HG03097 (cell line): ENCODE data around the gene NLRC3.

Source experiments
- ATAC-seq: cut with Tn5 transposase; IDR thresholded peaks from one replicate; pipeline ENCODE4 v1.9.1; 2021; ENCODE audit not compliant: unreplicated experiment, low FRiP score

The NLRC3 gene

DNA sequence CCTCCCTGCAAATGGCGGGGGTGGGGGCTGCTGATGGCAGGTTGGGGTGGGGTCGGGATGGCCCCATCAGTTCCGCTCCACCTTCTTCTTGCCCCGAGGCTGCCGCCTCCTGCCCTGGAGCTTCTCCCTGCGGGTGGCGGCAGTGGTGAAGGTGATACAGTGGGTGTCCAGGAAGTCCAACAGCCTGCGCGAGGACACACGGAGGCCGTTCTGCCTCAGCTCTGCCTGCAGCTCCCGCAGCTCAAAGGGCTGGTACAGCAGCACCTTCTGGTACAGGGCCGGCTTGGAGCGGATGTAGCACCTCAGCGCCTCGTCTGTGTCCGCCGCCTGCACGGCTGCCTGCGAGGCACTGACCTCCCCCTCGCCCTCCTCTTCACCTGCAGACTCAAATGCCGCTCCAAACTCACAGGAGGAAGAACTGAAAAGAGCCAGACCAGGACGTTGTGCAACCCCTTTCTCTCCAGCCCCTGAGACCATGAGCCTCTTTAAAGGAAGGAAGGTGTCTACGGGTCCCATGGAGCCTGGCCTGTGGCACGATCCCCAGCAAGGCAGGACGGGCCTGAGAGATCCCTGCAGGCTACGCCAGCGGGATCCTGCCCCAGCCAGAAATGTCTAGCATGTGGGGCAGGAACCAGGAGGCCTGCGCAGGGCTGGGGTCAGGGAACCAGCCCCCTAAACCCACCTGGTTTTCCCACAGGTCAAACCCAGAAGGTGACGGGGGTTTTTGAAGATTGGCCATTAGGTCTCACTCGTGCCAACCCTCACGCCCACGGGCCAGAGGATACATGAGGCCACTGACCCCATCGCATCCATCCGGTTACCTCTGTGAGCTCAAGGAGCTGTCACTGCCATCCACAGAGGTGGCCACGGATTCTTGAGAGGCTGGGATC is 5.3 kb upstream of the NLRC3 start:
- ATAC-seq, result no peak

DNA sequence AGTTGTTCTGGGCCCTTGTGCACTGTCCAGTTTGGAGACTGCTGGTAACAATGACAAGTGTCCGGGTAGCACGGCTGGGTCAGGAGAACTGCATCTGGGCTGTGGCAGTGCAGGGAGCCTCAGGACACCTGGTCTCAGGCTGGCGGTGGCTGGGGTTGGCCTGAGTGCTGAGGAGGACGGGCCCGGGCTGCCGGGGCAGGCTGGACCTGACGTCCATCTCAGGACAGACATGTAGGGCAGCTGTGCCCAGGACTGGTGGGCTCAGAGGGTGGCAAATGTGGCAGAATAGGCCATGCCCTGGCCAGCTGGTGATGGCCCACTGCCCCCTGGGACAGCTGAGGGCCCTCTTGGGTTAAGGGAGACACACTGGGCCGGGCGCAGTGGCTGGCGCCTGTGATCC is 4.2 kb upstream of the NLRC3 start:
- no peak for ATAC-seq

DNA sequence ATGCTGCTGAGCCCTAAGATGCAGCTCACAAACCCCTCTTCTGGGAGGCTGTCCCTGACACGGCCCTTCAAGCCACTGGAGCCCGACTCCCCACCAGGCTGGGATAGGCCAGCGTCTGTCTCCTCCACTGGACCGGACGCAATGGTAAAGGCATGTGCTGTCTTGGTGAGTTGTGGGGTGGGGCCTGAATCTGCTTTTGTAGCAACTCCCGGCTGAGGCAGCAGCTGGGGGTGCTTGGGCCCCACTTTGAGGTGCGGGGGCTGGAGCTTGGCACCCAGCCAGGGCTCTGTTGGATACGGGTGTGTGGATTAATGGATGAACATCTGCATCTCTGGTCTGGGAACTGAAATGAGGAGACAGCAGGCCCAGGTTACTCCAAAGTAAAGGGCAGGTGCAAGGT is 3.5 kb upstream of the NLRC3 start:
- ATAC-seq, result no peak

DNA sequence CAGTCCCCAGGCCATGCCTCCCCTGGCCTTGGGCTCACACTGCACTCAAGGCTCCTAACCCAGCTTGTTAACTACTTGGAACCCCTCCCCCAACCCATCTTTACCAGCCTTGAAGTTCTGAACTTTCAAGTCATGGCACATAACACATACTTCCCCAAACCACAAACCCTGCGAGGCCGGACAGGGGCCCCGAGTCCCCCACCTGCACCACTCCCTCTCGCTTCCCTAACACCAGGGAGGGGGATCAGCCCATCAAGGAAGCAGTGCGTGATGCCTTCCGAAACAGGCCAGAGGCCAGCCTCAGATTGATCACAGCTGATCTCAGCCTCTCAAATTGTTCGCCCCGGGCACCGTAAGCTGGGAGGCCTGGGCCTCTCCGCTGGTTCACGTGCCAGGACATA is 3.0 kb upstream of the NLRC3 start:
- ATAC-seq, result no peak

DNA sequence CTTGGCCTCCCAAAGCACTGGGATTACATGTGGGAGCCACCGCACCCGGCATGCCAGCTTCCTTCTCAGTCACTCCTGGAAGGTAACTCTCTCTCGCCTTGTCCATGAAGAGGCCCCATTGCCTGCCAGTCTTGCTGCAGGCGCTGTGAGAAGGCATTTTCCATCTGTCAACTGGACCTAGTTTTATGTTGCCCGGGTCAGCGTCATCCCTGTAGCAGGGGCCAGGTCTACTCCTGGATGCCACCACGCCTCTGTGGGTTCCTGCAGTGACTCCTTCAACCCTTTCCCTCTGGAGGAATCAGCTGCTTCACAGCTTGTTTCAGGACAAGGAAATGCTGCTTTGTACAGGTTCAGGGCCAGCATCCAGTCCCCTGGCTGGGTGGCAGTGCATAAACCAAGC is 2.6 kb upstream of the NLRC3 start:
- no peak for ATAC-seq

DNA sequence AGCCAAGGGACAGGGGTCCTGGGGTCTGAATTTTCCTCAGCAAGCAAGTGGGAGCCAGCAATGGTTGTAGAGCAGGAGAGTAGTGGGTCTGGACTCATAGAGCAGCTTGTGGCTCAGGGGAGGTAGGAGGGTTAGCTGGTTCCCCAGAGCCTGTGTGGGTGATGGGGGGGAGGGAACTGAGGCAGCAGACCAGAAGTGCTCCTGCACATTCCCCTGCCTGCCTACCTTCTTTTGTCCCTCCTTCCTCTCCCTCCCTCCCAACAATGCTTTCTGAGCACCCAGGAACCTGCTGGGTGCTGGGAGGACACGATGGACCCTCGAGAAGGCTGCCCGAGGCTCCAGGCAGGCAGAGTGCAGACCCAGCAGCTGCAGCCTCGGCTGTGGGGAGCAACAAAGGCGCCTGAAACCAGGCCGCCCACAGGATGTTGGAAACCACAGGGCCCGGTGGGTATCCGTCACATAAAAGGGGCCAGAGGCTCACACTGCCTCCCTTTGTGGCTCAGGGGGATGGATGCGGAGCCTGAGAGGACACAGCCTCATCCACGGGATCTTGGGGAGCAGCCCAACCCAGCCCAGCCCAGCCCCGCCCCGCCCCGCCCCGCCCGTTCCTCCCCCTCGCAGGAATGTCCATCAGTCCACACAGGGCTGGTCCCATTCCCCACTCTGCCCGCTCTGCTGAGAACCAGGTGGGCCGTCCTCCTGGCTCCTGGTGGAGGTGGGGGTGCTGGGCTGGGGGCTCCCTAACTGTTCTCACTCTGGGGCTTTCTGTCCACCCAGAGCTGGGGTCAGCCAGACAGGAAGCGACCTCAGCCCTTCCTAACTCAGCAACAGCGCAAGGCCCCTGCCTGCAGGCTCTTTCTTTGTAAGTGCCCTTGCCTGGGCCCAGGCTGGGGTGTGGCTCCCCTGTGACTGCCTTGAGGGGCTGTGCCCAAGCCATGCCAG is 1.7 kb upstream of the NLRC3 start:
- peak; percentile 58 for ATAC-seq

DNA sequence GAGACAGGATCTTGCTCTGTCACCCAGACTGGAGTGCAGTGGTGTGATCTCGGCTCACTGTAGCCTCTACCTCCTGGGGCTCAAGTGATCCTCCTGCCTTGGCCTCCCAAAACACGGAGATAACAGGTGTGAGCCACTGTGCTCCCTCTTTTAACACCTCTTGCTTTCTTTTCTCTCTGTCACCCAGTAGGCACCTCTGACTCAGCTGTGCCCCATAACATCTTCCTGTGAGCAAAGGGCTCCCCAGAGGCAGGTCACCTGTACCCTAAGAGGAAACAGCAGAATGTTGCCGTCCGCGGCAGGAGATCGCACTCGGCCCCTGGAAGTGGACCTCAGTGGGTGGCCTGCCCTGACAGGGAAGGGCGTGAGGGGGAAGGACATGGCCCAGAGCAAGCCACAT is 918 bp upstream of the NLRC3 start:
- ATAC-seq, result no peak

DNA sequence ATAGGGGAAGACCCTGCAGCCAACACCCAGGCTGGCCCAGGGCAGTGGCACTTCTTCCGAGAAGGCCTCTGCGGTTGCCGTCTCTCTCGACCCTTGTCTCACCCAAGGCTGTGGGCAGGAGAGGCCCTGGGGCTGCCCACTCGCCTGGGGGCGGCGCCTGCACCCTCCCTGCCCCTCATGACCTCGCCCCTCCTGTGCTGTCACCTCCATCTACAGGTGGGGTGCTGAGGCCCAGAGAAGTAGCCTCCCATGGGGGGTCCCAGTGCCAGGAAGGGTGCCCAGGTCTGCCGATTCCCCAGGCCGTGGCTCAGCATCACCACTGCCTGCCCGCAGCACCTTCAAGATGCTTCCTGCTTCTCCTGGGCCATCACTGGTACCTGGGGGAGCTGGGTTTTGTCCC is 992 bp downstream of the NLRC3 start:
- ATAC-seq, result no peak

DNA sequence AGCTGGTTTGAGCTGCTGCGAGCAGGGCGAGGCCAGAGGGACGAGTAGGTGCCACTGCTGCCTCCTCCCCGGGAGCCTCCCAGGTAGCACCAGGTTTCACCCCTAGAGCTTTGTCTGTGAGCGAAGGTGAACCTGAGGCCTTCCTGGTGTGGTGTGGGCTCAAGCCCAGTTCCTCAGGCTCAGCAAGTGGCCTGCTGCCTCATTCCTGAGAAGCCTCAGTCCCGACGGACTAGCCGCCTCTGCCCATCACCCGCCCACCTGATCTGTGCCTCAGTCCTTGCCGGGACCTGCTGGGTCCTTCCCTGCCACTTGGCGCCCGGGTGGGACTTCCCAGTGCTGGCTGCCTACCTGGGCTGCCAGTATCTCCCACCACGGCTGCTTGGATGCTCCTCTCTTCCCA is 1.7 kb downstream of the NLRC3 start:
- ATAC-seq, result no peak

DNA sequence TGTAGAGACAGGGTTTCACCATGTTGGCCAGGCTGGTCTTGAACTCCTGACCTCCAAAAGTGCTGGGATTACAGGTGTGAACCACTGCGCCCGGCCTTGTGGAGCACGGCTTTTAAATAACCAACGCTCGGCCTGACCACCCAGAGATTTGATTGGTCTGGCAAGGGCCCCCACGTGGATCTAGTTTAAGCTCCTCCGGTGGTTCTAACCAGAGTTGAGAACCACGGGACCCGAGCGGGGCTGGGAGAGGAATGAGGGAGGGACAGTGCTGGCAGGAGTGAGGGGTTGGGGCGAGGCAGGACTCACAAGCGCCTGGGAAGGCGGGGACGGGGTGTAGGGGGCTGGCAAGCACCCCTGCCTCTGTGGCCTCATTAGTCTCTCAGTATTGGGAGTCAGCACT is 3.0 kb downstream of the NLRC3 start:
- no peak for ATAC-seq

DNA sequence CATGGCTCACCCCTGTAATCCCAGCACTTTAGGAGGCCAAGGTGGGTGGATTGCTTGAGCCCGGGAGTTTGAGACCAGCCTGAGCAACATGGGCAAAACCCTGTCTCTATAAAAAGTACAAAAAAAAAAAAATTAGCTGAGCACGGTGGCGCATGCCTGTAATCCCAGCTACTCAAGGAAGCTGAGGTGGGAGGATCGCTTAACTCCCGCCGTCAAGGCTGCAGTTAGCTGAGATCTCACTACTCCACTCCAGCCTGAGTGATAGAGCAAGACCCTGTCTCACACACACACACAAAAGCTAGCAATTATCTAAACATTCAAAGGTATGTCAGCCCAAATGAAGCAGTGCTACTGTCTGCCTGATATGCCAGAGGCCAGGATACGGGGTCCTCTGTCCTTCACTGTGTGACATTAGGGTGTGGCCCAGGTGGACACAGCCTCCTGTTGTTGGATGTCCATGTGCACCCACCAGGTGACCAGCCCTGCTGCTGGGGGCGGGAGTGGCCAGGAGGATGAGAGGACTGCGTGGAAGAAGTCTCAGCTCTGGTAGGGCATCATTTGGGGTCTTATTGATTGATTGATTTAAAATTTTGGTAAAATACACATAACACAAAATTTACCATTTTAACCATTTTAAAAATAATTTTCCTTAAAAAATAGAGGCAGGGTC is 3.9 kb downstream of the NLRC3 start:
- no peak for ATAC-seq

DNA sequence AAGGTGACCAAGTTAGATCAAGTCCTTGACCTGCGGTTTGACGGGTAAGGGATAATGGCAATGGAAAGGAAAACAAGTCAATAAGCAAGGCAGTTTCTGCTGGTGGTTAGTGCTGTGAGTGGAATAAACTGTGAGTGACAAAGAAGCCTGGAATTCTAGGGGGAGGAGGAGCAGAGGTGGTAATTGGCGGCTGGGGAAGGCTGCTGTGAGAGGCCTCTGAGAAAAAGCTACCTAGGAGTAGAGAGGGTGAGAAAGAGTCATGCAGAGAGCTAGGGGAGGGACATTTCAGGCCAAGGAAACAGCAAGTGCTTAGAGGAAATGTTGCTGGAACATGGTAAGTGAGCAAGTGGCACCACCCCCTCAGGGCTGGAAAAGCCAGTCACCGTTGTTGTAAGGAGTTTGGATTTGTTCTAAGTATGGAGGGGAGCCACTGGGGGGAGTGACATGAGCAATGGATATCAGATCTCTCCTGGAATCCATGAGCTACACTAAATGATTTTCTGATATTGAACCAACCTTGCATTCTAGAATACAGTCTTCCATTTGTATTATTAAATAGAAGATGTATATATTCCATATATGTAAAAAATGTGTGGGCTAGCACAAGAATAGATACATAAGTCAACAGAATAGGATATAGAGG is 6.7 kb downstream of the NLRC3 start:
- no peak for ATAC-seq

DNA sequence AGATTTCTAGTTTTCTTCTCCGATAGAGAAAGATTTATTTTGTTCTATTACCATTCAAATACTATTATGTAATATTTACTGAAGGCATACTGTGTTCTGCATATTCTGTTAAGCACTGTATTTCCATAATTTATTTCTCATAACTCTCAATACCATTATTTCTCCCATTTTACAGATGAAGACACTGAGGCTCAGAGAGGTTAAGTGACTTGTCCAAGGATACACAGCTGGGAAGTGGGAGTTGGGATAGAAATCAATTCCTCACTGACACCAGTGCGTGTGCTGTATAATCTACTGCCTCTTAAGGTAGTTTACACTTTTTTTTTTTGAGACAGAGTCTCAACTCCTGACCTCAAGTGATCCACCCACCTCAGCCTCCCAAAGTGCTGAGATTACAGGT is 7.4 kb downstream of the NLRC3 start:
- no peak for ATAC-seq

DNA sequence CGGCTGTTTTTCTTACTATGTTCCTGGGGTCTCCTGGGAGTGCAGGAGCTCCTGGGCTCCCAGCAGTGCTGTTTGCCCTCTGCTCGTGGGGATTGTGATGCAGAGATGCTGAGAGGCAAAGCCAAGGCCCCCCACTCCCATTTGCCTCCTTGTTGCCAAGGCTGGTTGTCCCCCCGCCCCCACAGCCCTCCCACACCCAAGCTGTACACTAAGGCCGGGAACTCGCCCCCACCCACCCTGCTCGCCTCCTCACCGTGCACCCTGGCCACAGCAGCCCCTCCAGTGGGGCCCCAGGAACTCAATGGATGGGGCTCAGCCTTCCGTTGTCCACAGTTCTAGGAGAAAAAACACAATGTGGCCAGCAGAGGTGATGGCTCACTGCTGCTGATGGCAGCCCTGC is 10.2 kb downstream of the NLRC3 start:
- ATAC-seq, result no peak

DNA sequence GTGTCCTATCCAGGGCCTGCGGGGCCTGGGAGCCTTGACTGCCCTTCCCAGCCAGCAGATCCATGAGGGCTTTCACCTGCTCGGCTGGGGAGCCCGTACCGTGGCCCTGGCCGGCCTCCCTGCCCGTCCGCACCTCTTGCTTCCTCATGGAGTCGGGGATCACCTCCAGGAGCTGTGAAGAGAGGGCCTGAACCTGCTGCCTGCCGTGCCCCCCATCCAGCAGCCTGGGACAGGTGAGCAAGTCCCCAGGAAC is 12.4 kb downstream of the NLRC3 start:
- ATAC-seq, result no peak

DNA sequence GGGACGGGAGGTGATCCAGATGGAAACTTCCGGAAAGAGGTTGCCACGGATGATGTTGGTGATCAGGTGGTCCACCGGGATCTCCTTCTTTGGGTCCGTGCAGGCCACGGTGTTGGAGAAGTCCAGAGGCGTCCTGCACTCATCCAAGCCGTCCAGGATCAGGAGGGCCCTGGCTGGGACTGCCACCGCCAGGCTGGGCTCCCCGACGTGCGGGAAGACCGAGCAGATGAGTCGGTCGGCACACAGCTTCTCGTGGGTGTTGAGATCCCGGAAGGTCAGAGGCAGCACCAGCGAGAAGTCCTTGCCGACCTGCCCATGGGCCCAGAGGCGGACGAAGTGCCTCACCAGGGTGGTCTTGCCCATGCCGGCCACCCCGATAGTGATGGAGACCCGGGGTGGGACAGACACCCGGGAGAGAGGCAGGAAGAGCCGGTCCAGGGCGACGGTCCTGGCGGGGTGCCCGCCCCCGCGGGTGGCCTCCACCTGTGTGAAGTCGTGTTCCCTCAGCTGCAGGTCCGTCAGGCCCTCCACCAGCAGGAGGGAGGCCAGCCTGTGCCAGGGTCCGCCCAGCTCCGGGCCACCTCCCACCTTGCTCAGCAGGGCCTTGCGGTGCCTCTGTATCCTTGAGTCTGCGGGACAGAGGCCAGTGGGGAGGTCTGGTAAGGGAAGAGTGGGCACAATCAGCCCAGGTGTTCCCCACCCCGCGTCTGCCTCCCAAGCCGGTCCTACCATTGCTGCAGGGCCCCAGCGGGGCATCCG is 12.9 kb downstream of the NLRC3 start:
- ATAC-seq, result no peak

DNA sequence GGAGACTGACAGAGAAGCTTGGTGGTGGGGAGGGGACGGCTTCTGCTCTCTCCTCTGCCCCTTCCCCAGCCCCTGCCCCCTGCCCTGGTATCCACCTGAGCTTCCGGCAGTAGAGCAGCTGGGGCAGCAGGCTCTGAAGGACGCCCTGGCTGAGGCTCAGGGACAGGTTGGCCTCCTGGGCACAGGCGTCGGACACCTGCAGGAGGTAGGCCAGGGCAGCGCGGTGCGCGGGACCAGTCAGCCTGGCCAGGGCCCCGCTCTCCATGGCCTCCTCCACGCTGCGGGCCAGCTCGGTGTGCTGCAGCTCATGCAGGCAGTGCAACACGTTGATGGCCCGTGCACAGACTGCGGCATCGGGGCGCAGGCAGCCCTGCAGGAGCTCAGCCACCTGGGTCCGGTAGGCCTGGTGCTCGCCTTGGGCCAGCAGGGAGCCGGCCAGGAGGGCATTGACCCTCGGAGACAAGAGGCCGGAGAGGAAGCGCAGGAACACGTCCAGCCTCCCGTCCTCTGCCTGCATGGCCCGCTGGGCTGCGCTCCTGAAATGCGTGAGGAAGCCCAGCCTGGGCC is 14.2 kb downstream of the NLRC3 start:
- ATAC-seq, result no peak

DNA sequence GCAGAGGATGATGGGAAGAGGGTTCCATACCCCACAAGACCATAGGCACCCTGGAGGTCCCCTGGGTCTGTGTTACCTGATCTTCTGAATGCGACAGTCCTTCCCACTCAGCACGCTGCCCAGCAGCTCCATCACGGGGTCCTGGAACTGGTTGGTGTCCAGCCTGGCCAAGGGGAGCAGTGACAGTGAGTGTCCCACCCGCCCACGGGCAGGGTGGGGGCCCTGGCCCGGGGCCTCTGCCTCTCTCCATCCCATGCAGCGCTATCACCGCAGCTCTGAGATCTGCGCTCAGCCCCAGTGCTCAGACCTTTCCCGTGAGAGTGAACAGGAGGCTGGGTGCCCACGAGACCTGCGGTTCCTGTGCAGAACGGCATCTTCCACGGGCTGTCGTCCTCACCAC is 15.6 kb downstream of the NLRC3 start:
- ATAC-seq, result no peak

DNA sequence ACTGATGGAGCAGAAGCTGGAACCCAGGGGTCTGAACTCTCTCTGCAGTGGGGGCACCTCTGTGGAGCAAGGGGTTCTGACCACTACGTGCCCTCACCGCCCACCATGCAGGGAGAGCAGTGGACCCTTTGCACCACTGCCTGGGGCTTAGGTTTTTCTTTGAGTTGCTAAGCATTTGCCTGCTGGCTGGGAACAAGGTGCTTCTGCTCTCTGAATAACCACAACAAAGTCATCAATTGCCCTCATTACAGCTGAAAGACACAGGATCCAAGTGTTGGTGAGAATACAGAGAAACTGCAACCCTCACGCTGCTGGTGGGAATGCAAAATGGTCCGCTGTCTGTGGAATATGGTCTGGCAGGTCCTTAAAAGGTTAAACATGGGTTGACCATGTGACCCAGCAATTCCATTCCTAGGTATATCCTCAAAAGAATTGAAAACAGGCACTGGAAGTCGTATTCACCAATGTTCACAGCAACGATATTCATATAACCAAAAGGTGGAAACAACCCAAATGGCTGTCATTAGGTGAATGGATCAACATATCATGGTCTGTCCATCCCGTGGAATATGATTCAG is 22.8 kb downstream of the NLRC3 start:
- no peak for ATAC-seq
